Lung microvascular endothelial cell (primary cell): ENCODE results near the gene CIROP. TPM values are rescaled to one million over a fixed set of nuclear protein-coding genes. Genes with fewer than 3 reads are reported as not detected.
"Not testable (repeated sequence)": the region's sequence is repeated elsewhere in the genome, so short reads cannot be mapped to it uniquely, and the experiment has no call there.

Experiments used
- DNase-seq, 2 donors: peaks; one replicate each; pipeline versions ENCODE4 v3.0.0 to v3.0.0-alpha.2; 2010; ENCODE audit warnings: low read depth in 2 of 2
- total RNA-seq: library from RNA; depleted of rRNA; stranded (reverse); fragments of >200 nt; gene quantifications from 2 replicates; pipeline ENCODE4 v1.2.1, GENCODE V29; 2014

The CIROP gene
- total RNA-seq, 1 donor from 2014 or later: not detected

DNA sequence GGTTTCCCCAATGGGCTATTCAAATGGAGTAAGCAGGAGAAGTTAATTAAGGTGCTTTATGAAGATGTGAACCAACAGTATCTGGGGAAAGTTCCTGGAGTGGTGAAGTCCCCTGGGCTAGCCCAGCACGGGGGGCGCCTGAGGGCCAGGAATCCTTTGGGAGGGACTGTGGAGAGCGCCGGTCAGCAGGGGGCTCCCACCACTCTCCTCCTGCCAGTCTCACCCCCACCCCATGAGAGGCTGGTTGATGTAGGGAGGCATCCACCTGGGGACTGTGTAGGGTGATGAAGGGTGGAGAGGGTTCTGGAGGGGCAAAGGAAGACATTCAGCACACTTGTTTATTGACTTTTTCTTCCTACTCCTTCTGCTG, 9.9 kb upstream of the CIROP start:
- DNase-seq: no peak

DNA sequence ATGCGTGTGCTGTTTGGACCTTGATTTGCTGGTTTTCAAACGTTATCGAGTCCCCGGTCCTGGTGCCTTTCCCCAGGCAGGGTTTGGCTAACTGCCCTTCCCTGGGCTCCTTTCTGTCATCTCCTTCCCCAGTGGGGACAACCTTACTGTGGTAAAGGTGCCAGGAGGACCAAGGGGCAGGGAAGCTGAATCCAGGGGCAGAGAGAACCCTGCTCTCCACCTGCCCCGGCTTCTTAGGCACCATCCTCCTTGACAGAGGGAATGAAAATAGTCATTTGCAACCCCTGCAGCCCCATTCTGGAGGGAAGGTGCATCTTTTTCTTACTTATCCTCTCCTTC, 9.3 kb upstream of the CIROP start:
- no peak for DNase-seq

DNA sequence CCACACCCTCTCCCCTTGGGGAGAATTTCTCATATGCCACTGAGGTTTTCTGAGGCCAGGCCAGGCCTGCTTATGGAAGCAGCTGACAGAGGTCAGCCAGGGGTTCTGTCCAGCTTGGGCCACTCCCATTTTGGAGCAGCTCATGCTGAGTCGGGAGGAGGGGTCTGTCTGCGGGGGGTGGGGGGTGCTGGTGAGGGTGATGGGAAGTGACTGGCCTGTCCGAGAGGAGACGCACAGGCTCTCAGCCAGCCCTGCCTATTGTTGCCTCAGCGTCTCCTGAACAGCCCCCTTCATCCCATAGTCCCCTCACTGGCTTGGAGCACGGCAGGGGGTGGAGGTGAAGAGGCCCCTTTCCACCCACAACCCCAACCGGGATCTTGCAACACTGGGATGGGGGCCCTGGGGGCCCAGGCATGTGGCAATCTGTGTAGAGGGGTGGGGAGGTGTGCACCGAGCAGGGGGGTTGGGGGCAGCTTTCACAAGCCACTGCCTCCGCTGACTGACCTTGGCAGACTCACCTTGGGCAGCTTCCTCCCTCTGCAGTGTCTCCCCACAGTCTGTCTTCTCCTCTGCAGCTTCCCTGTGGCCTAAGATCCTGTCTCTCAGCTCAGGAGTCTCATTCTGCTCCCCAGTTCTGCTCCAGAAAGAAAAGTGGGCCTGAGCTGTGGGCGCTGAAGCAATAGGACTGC, 8.8 kb upstream of the CIROP start:
- DNase-seq: peak in 1 of 2 donors; percentile 13

DNA sequence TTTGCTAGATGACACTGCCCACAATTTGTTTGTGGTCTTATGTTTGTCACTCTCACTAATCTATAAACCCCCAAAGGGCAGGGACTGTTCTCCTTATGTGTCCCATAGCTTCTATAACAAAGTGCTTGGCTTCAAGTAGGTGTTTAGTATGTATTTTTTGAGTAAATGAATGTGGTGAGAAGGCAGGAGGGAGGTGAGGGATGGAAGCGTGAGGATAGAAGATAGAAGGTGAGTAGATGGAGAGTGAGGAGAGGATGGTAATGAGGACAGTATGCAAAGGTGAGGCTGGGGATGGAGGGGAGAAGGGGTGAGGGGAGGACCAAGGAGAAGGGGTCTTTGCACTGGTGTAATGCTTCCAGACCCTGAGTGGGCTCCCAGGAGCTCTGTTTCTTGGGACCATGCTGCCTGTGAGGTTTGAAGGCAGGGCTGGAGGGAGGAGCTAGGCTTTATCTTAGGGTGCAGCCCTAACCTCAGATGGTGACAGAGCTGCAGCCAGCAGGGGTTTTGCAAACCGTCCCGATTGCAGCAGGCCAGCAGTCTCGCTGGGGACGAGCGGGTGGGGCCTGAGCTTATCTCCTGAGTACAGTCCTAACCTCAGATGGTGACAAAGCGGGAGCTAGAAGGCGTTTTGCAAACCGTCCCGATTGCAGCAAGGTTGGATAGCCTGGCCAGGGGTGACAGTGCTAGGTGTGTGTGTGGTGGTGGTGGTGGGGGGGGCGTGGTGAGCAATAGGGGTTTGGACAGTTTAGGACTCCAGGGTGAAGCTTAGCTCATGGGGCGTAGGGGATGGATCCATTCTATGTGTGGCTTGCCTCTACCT, 7.8 kb upstream of the CIROP start:
- no peak for DNase-seq

DNA sequence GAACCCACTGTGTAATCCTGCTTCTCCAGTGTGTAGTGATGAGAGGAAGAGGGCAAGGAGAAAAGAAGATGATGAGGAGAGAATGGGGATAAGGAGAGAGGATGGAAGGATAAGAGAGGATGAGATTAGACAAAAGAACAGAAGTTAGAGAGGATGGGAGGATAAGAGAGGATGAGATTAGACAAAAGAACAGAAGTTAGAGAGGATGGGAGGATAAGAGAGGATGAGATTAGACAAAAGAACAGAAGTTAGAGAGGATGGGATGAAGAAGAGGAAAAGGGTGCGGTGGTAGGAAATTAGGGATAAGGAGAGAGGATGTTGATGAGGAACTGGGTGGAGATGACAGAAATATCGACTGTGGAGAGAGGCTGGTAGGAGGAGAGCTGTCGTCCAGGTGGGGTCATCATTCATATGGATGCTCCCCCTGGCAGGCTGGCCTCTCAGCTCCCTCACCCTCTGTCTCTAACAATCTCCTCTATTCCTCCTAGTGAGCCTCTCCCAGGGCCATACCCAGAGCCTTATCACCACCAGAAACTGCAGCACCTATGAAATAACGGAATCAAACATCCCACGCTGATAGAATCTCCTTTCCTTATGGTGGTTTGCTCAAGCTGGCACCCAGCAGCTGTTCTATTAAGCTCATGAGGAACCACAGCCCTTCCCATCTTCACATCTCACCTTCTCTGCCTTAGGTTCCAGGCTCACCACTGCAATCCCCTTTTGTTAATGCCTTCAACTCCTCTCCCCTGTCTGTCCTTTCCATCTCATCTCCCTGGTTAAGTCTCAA, 6.0 kb upstream of the CIROP start:
- no peak for DNase-seq

DNA sequence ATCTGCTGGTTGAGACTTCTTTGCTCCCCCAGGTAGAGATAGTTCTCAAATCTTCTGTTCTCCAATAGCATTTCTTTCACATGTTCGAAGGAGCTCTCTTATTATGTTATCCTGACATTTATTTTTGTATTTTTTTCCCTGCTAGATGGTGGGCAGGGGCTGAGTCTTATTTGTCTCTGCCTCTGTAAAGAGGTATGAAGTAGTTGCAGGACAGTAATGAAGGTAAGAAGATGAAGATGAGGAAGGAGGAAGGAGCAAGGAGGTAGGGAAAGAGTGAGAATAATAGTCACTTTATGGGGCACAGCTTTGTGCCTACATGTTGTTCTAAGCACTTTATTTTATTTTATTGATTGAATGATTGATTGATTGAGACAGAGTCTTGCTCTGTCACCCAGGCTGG, 5.0 kb upstream of the CIROP start:
- no peak for DNase-seq

DNA sequence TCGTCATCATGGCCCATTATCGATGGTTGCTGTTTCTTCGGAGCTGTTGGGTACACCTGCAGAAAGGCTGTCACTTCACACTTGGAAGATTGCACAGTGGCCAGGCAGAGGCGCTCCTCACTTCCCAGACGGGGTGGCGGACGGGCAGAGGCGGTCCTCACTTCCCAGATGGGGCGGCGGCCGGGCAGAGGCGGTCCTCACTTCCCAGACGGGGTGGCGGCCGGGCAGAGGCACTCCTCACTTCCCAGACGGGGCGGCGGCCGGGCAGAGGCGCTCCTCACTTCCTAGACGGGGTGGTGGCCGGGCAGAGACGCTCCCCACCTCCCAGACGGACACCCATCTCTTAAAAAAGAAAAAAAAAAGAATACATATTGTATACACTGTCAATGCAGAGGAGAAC, 3.4 kb upstream of the CIROP start:
- not testable (repeated sequence) for DNase-seq

DNA sequence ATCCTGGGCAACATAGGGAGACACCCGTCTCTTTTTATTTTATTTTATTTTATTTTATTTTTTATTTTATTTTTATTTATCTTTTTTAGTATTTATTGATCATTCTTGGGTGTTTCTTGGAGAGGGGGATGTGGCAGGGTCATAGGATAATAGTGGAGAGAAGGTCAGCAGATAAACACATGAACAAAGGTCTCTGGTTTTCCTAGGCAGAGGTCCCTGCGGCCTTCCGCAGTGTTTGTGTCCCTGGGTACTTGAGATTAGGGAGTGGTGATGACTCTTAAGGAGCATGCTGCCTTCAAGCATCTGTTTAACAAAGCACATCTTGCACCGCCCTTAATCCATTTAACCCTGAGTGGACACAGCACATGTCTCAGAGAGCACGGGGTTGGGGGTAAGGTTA, 2.8 kb upstream of the CIROP start:
- DNase-seq: not testable (repeated sequence)

DNA sequence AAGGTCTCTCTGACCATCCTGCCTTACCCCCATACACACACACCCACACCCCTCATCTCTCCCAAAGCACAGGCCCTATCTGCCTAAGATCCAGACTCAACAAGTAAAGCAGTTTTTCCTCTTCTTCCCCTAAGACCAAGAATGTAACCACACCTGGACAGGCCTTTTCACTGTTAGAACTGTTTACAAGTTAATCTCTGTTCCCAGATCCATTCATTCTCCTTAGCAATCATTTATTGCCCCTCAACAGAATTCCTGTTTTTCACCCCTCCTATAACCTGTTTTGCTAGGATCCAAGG, 1.9 kb upstream of the CIROP start:
- DNase-seq: no peak

DNA sequence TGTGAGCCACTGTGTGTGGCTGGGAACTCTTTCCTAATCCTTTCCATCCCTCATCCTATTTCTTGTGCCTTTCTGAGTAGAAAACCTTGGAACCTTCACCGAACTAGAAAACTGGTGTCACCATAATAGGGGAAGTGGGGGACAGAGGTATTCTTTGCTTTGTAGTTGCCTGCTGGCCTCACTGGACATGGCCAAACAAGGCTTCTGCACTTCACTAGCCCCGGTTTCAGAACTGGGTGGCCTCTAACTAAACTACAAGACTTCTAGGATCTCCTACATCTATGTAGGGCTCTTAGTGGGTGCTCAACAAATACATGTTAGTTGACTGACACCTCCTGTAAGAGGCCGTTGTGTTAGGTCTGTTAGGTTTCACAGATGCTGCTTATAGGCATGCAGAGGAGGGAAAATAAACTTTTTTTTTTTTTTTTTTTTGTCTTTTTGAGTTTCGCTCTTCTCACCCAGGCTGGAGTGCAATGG, 597 bp upstream of the CIROP start:
- DNase-seq: no peak

DNA sequence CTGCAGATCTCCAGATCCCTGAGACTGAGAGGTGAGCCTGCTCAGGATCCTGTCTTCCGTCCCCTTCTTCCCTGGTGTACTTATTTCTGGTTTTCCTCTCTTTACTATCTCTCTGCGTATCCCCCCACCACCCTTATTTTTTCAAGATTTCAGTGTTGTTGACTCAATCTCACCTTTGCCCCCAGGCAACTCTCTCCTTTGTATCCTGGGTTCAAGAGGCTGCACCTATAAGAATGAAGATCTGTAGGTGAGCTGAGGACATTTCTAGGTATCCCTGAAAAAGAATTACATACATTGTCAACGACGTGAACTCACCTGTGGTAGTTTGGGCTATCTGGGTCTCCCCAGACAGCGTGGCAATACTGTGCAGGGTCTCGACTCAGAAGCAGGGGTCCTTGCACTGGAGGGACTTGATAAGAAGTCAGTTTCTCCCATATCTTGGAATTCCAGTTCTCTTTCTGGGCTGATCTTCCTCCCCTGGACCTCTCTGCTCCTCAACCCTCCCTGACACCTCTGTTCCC, 659 bp downstream of the CIROP start:
- DNase-seq: no peak

DNA sequence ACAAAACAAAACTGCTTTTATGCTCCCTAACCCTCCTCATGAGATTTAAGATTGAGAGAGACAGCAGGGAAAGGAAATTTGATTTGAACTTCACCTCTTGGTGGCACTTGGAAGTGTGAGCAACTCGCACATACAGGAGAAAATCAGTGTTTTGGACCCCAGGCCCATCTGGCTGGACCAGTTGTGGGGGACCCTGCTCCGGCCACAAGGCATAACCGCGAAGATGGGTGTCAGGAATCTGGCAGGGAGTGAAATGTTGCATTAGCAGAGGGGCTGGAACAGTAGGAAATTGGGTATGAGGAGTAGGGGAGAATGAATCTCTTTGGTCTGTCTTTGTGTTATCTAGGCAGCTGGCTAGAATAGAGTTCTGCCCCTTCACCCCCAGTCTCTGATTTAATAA, 1.2 kb downstream of the CIROP start:
- no peak for DNase-seq

DNA sequence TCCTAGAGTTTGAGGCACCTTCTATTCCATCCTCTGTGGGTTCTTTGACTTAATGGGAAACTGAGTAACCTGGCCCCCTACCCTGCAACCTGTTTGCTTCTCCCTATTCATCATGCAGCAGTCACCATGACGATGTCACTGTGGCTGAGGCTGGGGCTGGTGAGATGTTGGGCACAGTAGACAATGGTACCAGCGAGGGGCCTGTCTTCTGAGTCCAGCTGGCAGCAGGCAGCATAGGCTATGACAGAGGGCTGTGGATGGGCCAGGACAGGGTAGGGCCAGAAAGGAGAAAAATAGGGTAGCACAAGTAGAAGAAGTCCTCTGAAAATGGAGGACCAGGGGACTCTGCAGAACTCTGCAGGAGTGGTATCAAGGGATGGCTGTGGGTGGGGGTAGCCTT, 2.0 kb downstream of the CIROP start:
- DNase-seq: no peak

DNA sequence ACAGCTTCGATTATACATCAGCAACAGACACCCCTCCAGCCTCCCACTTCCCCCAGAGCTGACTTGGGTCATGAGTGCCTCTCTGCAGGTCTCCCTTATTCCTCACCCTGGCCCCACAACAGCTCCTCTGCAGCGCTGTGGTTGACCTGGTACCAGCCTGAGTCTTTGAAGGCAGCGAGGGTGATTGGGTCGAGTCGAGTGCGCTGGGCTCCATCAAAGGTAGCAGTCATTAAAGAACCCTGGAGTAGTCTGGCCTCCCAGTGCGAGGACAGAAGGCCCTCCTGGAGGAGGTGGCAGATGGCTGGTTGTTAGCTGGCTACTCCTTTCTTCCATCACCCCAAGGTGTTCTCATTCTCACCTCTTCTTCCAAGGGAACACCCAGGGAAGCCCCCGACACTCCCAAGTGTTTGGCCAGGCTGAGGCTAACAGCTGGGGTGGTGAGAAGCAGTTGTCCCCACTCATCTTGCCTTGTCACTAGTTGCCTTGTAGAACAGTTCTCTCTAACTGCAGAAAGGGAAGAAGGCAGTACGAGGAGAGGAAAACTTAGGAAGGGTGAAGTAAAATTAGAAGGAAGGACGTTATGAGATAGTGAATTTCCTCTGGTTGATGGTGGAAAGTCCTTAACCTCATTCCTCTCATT, 2.7 kb downstream of the CIROP start:
- no peak for DNase-seq

DNA sequence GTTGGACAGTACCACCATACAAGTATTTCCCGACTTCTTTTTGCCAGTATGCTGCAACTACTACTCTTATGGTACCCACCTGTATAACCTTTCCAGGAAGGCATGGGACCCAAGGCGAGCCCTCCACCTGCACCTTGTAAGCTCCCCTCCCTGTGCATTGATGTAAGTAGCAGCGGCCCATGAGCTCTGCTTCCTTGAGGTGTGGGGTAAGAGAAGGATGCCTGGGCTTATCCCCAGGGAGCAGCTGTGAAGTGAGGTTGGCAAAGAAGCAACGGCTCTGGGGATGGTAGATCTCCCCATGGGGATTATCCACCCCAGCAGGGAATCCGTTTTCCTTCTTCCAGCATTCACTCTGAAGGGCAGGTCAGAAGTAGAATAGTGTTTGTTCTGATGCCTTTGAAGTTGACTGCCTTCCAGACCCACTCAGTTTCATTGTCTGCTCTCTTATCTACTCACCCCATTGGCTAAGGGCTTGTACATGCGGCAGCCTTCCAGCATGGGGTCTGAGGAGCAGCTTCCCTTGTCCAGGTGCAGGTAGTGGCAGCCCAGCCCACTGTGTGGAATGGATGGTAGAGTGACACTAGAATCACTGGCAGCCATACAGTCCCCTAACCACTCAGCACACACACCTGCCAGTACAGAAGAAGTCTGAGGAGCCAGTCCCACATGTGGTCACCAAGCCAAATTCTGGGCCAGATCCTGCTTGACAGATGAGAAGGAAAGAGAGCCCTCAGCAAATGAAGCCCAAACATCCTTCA, 3.4 kb downstream of the CIROP start:
- DNase-seq: no peak

DNA sequence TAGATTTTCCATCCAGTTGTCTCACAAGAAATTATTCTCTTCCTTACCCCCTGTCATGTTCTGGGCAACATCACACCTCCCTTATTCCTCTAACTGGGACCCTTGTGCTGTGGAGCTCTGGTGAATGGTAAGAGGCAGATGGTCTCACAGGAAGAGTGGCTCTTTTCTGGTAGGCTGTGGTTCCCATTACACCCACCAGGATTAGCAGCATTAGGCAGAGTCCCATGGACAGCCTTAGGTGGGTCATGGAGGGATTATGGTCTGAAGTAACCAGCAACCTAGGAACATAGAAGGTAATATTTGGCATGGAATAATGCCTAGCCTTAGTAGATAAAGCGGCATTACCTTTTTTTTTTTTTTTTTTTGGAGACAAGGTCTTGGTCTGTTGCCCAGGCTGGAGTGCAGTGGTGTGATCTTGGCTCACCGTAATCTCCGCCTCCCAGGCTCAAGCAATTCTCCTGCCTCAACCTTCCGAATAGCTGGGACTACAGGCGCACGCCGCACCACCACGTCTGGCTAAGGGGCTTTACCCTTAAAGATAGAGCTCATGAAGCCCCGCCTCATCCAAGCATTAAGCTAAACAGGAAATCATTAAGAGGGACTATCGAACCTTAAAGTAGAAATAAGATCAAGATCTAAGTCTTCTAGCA, 5.5 kb downstream of the CIROP start:
- no peak for DNase-seq

DNA sequence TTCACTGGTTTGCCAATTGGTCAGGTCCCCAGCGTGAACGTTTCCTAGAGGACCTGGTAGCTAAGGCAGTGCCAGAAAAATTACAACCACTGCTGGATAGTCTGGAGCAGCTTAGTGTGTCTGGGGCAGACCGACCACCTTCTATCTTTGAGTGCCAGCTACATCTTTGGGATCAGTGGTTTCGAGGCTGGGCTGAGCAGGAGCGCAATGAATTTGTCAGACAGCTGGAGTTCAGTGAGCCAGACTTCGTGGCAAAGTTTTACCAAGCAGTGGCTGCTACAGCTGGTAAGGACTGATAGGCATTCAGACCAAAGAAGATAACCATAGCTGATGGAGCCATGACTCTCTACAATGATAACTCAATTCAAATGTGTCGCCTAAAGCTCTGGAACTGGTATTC, 7.0 kb downstream of the CIROP start:
- no peak for DNase-seq

DNA sequence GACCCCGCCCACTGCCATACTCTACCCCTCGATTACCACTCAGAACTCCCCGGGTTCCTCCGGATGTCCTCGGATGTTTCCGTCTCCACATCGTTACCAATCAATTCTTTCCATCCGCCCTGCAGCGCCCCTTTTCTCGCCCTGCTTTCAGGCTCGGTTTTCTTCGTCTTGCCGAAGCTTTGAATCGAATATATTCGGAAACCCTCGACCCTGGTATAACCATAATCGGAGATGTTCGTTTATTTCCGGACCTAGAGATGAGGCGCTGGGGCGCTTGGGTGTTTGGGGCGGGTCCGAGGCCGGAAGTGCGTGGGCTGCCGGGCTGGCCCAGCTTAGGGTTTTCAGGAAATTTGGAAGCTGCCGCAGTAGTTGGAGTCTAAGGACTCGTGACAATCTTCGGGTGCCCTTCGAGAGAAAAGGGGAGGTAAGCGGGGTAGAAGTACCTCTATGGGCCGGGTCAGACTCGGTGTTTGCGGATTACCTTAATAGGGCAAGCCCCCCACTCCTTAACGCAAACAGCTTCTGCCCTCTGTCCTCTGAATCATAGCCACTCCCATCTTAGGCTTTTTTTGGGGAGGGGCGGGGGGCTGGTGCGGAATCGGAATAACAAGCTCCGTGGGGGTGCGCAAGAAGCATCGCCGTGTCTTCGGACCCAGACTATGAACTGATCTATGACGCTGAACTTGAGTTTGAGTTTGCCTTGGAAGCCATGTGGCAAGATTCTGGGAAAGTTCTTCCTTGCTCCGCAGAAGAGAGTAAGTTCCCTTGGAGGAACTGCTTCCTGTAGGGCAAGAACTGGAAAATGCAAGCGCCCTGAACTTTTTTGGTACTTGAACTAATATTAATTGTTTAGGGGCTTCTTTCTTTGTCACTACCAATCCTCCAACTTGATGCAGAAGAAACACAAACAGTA, 9.3 kb downstream of the CIROP start, which contains the start of gene C14orf119:
C14orf119 (plus strand) TSS at position 310 of the 913 bp plus-strand sequence. CDS start 2,154 bp downstream, outside the sequence.
- peak; percentile 99 for DNase-seq

DNA sequence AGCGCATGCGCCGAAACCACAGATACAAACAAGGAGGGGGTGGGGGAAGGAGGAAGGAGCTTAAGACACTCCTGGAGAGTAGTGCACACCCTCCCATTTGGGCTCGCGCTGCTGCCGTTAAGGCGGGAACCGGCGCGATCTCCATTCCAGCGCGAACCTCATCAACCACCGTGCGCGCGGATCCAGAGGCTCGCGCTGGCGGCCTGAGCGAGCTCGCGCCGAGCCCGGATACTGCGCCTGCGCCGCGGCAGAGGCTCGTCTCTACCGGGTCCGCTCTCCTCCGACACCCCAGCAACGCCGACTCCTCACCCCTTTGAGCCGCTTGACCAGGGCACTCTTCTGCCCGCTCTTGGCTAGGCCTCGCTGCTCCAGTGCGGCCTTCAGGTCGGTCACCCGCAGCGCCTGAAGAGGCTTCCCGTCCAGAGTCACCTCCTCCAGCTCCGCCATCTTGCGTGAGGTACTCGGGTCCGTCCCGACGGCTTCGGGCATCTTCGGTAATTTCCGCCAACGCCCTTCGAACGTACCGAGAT, 10.1 kb downstream of the CIROP start, which contains the start of gene ACIN1:
ACIN1 (minus strand) TSS at position 471 of the 530 bp plus-strand sequence; CDS start at position 447, 24 bp downstream.
- peak; percentile 87 to 93 for DNase-seq
